Activated CD8-positive, alpha-beta memory T cell treated with anti-CD3 and anti-CD28 coated beads, Interleukin-2, amount 50 U/mL, for 1 hour (primary cell): ENCODE measurements around the gene CEP104.

Experiments
- DNase-seq: peaks from one replicate; pipeline ENCODE4 v3.0.0-alpha.2; 2020; ENCODE audit errors: extremely low read depth

The CEP104 gene

GRCh38 chr1:3894626-3895278 lies 37.7 kb upstream of the CEP104 start:
- DNase-seq: no peak

GRCh38 chr1:3893190-3893589 lies 36.2 kb upstream of the CEP104 start:
- no peak for DNase-seq

- DNase-seq: no peak
Measured at GRCh38 chr1:3892748-3893147, 35.7 kb upstream of the CEP104 start.

- DNase-seq: no peak
Measured at GRCh38 chr1:3891329-3891865, 34.4 kb upstream of the CEP104 start.

GRCh38 chr1:3890389-3891328 lies 33.6 kb upstream of the CEP104 start:
- DNase-seq: no peak

- no peak for DNase-seq
Measured at GRCh38 chr1:3889936-3890335, 32.9 kb upstream of the CEP104 start.

- no peak for DNase-seq
Measured at GRCh38 chr1:3888301-3888700, 31.3 kb upstream of the CEP104 start.

- no peak for DNase-seq
Measured at GRCh38 chr1:3886691-3887090, 29.7 kb upstream of the CEP104 start.

- no peak for DNase-seq
Measured at GRCh38 chr1:3886106-3886670, 29.2 kb upstream of the CEP104 start.

GRCh38 chr1:3885611-3886010 lies 28.6 kb upstream of the CEP104 start:
- DNase-seq: no peak

GRCh38 chr1:3884966-3885365 lies 28.0 kb upstream of the CEP104 start:
- DNase-seq: no peak

- no peak for DNase-seq
Measured at GRCh38 chr1:3883194-3883925, 26.3 kb upstream of the CEP104 start.

- DNase-seq: no peak
Measured at GRCh38 chr1:3881193-3881480, 24.1 kb upstream of the CEP104 start.

- no peak for DNase-seq
Measured at GRCh38 chr1:3880429-3881192, 23.6 kb upstream of the CEP104 start.

GRCh38 chr1:3879787-3880428 lies 22.9 kb upstream of the CEP104 start:
- DNase-seq: no peak

GRCh38 chr1:3879099-3879498 lies 22.1 kb upstream of the CEP104 start:
- no peak for DNase-seq

- no peak for DNase-seq
Measured at GRCh38 chr1:3876716-3877115, 19.7 kb upstream of the CEP104 start.

- DNase-seq: no peak
Measured at GRCh38 chr1:3874736-3875135, 17.7 kb upstream of the CEP104 start.

GRCh38 chr1:3872546-3872945 lies 15.5 kb upstream of the CEP104 start:
- DNase-seq: no peak

- DNase-seq: no peak
Measured at GRCh38 chr1:3871451-3871805, 14.4 kb upstream of the CEP104 start.

- DNase-seq: no peak
Measured at GRCh38 chr1:3869751-3870301, 12.8 kb upstream of the CEP104 start.
